SK-N-SH (cell line): ENCODE data around the gene TBC1D8. TPM values are rescaled to one million over a fixed set of nuclear protein-coding genes. Genes with fewer than 3 reads are reported as not detected.

Source experiments
- CTCF ChIA-PET: fragments of 300-600, 350-600 bp; formaldehyde crosslinking; extraction: SDS; loops from one replicate; lab custom pipeline; 2021; lab: Yijun Ruan, JAX
- POLR2A ChIA-PET: fragments of 350-600 bp; sonication (Branson Sonifier 250); formaldehyde crosslinking; extraction: SDS; loops from one replicate; lab custom pipeline; 2020; ENCODE audit warnings: antibody characterized with exemption, inconsistent platforms; lab: Yijun Ruan, JAX
- DNase-seq: peaks from one replicate; pipeline ENCODE4 v3.0.0; 2012
- H2AFZ ChIP-seq: fragments of 200-600 bp; sonication (generic); 2 replicates; pipeline ENCODE4 v1.8.1; 2016; ENCODE audit warnings: antibody characterized with exemption, mild to moderate bottlenecking, low read depth
- H3F3A ChIP-seq: fragments of 200-600 bp; sonication (generic); replicated peaks from 2 replicates; pipeline ENCODE3; 2016; ENCODE audit warnings: antibody characterized with exemption, mild to moderate bottlenecking; ENCODE audit not compliant: insufficient read depth
- H3K27ac ChIP-seq, 2 experiments: fragments of 200-500 bp in 1 of 2; fragments of 200-600 bp in 1 of 2; sonication (Bioruptor generic) in 1 of 2; sonication (generic), shearing (Covaris generic) in 1 of 2; 2 replicates each; pipeline versions ENCODE4 v1.5.1 to v1.6.1; 2014 to 2016; ENCODE audit warnings: low read depth in 2 of 2, inconsistent platforms in 1 of 2, low read length in 1 of 2, mild to moderate bottlenecking in 1 of 2, mixed read lengths in 1 of 2
- H3K27me3 ChIP-seq: fragments of 200-600 bp; sonication (generic), shearing (Covaris generic); 2 replicates; pipeline ENCODE4 v1.6.1; 2016; ENCODE audit warnings: mixed run types; ENCODE audit not compliant: insufficient read depth
- H3K36me3 ChIP-seq, 2 experiments: fragments of 200-500 bp in 1 of 2; fragments of 200-600 bp in 1 of 2; sonication (Bioruptor generic) in 1 of 2; sonication (generic) in 1 of 2; replicated peaks in 1 of 2; 2 replicates each; pipeline versions ENCODE3 to v1.5.1; 2014 to 2016; ENCODE audit warnings: low read length in 1 of 2, mild to moderate bottlenecking in 1 of 2; ENCODE audit not compliant: insufficient read depth in 2 of 2, control insufficient read depth in 1 of 2
- H3K4me1 ChIP-seq, 2 experiments: fragments of 200-500 bp in 1 of 2; fragments of 200-600 bp in 1 of 2; sonication (Bioruptor generic) in 1 of 2; sonication (generic), shearing (Covaris generic) in 1 of 2; 2 replicates each; pipeline versions ENCODE4 v1.5.1 to v1.6.1; 2014 to 2016; ENCODE audit warnings: low read depth in 1 of 2, low read length in 1 of 2, mixed run types in 1 of 2; ENCODE audit not compliant: insufficient read depth in 2 of 2, control insufficient read depth in 1 of 2
- H3K4me2 ChIP-seq: fragments of 200-600 bp; sonication (generic), shearing (Covaris generic); 2 replicates; pipeline ENCODE4 v1.6.1; 2017; ENCODE audit warnings: mixed run types
- H3K4me3 ChIP-seq, 2 experiments: fragments of 200-500 bp in 1 of 2; fragments of 200-600 bp in 1 of 2; sonication (Bioruptor generic) in 1 of 2; sonication (generic), shearing (Covaris generic) in 1 of 2; 2 replicates each; pipeline versions ENCODE4 v1.5.1 to v1.8.1; 2014 to 2016; ENCODE audit warnings: low read depth in 2 of 2, inconsistent platforms in 1 of 2, low read length in 1 of 2, mild to moderate bottlenecking in 1 of 2, mixed read lengths in 1 of 2, moderate library complexity in 1 of 2
- H3K79me2 ChIP-seq: fragments of 200-600 bp; sonication (generic); 2 replicates; pipeline ENCODE4 v1.8.1; 2017; ENCODE audit warnings: mild to moderate bottlenecking; ENCODE audit not compliant: insufficient read depth
- H3K9ac ChIP-seq: fragments of 200-600 bp; sonication (generic); 2 replicates; pipeline ENCODE4 v1.6.1; 2017; ENCODE audit warnings: mixed run types
- H3K9me2 ChIP-seq: fragments of 200-600 bp; sonication (generic); 2 replicates; pipeline ENCODE4 v1.6.1; 2017; ENCODE audit warnings: mixed run types
- H3K9me3 ChIP-seq: fragments of 200-600 bp; sonication (generic); 2 replicates; pipeline ENCODE4 v1.6.1; 2017; ENCODE audit warnings: mixed run types, mild to moderate bottlenecking, moderate library complexity
- H4K20me1 ChIP-seq: fragments of 200-600 bp; sonication (generic); 2 replicates; pipeline ENCODE4 v1.6.1; 2017; ENCODE audit warnings: mild to moderate bottlenecking, mixed run types; ENCODE audit not compliant: insufficient read depth
- CHD2 ChIP-seq: fragments of 150-350 bp; IDR thresholded peaks from 2 replicates; pipeline ENCODE4 v1.6.1; 2018; ENCODE audit warnings: low read length; ENCODE audit not compliant: partially characterized antibody
- ELF1 ChIP-seq: IDR thresholded peaks from 2 replicates; pipeline ENCODE4 v1.4.0; 2012
- EP300 ChIP-seq, 2 experiments: IDR thresholded peaks; 2 replicates each; pipeline versions ENCODE4 v1.4.0 to v1.6.1; 2012; ENCODE audit warnings: borderline replicate concordance in 1 of 2, low read depth in 1 of 2, low read length in 1 of 2
- EZH2phosphoT487 ChIP-seq: fragments of 200-600 bp; sonication (generic); IDR thresholded peaks from 2 replicates; pipeline ENCODE4 v1.6.1; 2017; ENCODE audit warnings: low read depth, mixed run types, mild to moderate bottlenecking, antibody characterized with exemption, moderate library complexity, borderline replicate concordance
- MAX ChIP-seq: IDR thresholded peaks from 2 replicates; pipeline ENCODE4 v1.4.0; 2012; ENCODE audit warnings: low read depth
- MEF2A ChIP-seq: IDR thresholded peaks from 2 replicates; pipeline ENCODE4 v1.4.0; 2012; ENCODE audit warnings: low read depth, borderline replicate concordance
- NRF1 ChIP-seq: IDR thresholded peaks from 2 replicates; pipeline ENCODE4 v1.6.1; 2012; ENCODE audit warnings: low read depth, mild to moderate bottlenecking, low read length
- REST ChIP-seq: IDR thresholded peaks from 2 replicates; pipeline ENCODE4 v1.6.1; 2012; ENCODE audit warnings: mild to moderate bottlenecking, low read depth, low read length, moderate library complexity
- RFX5 ChIP-seq: IDR thresholded peaks from 2 replicates; pipeline ENCODE4 v1.6.1; 2012; ENCODE audit warnings: mild to moderate bottlenecking, improper control_type of control experiment, low read length
- RXRA ChIP-seq: IDR thresholded peaks from 2 replicates; pipeline ENCODE4 v1.4.0; 2012; ENCODE audit warnings: low read depth, mild to moderate bottlenecking, borderline replicate concordance
- SIN3A ChIP-seq: IDR thresholded peaks from 2 replicates; pipeline ENCODE4 v1.6.1; 2012; ENCODE audit warnings: low read depth, mild to moderate bottlenecking, low read length, moderate library complexity, borderline replicate concordance
- USF1 ChIP-seq: IDR thresholded peaks from 2 replicates; pipeline ENCODE4 v1.4.0; 2012; ENCODE audit warnings: low read depth, borderline replicate concordance
- USF2 ChIP-seq: fragments of 150-350 bp; IDR thresholded peaks from 2 replicates; pipeline ENCODE4 v1.6.1; 2017; ENCODE audit warnings: antibody characterized with exemption, low read length, low read depth, borderline replicate concordance
- ZBTB33 ChIP-seq: IDR thresholded peaks from 2 replicates; pipeline ENCODE4 v1.4.0; 2012; ENCODE audit warnings: low read depth, borderline replicate concordance
- WGBS: methylation state at CpG from one replicate; pipeline ENCODE4 v1.1.6; 2017; ENCODE audit warnings: low lambda C conversion rate; 5-methylcytosine and 5-hydroxymethylcytosine counted together
- polyA plus RNA-seq, 3 experiments: library from polyadenylated mRNA; depleted of rRNA; stranded (reverse); fragments of >200 nt; gene quantifications; 2 replicates each; pipeline ENCODE4 v1.2.3, GENCODE V29; 2012

Gene TBC1D8
- polyA plus RNA-seq, 1 of the 3 experiments (the other 2 are of a cell fraction): 5.3 TPM

- Histone ChIP-seq H3K4me3 (no peak overlapping the region), H3K9ac (no peak overlapping the region), H3K27ac (peak overlapping the region; percentile 0 to 43; a peak in 2 of 4 replicates), H2AFZ (0 out of 2 replicates have a peak overlapping the region, but pooled peaks have one; percentile 25), H3K27me3 (no peaks in the 10 kb centered on the region), H3K36me3 (no peaks in the 10 kb centered on the region), H3K9me2 (no peaks in the 10 kb centered on the region), H3K4me2 (peak overlapping the region; percentile 65), H4K20me1 (no peaks in the 10 kb centered on the region), H3F3A (peaks cover 5% of the 10 kb centered on the region), H3K79me2 (no peaks in the 10 kb centered on the region), H3K4me1 (peaks cover 23 to 25% of the 10 kb centered on the region in 2 experiments; a peak in 3 of 4 replicates), H3K9me3 (no peaks in the 10 kb centered on the region)
- CTCF ChIA-PET: no interaction called here
- POLR2A ChIA-PET: no interaction called here
- no peak for DNase-seq
- TF ChIP-seq ZBTB33 (no peak), RFX5 (no peak), NRF1 (no peak), USF2 (no peak), MEF2A (no peak), EZH2phosphoT487 (no peak), EP300 (IDR thresholded peaks at IDR 0.05; ENCODE audit: borderline replicate concordance in 1 of 2, low read depth in 1 of 2, low read length in 1 of 2) (no peak), ELF1 (no peak), REST (no peak), USF1 (no peak), RXRA (no peak), CHD2 (no peak), SIN3A (no peak), MAX (no peak)
- WGBS: 66% methylated on average over 3 of the region's 3 CpGs
These were observed 25.8 kb downstream of the TBC1D8 start for GRCh38 chr2:101125374-101125773.
